SK-N-SH (cell line): ENCODE results near the gene TLE5. TPM values are rescaled to one million over a fixed set of nuclear protein-coding genes. Genes with fewer than 3 reads are reported as not detected.

Experiments used
- CTCF ChIA-PET: fragments of 300-600, 350-600 bp; formaldehyde crosslinking; extraction: SDS; loops from one replicate; lab custom pipeline; 2021; lab: Yijun Ruan, JAX
- POLR2A ChIA-PET: fragments of 350-600 bp; sonication (Branson Sonifier 250); formaldehyde crosslinking; extraction: SDS; loops from one replicate; lab custom pipeline; 2020; ENCODE audit warnings: antibody characterized with exemption, inconsistent platforms; lab: Yijun Ruan, JAX
- DNase-seq: peaks from one replicate; pipeline ENCODE4 v3.0.0; 2012
- H2AFZ ChIP-seq: fragments of 200-600 bp; sonication (generic); 2 replicates; pipeline ENCODE4 v1.8.1; 2016; ENCODE audit warnings: antibody characterized with exemption, mild to moderate bottlenecking, low read depth
- H3F3A ChIP-seq: fragments of 200-600 bp; sonication (generic); replicated peaks from 2 replicates; pipeline ENCODE3; 2016; ENCODE audit warnings: antibody characterized with exemption, mild to moderate bottlenecking; ENCODE audit not compliant: insufficient read depth
- H3K27ac ChIP-seq, 2 experiments: fragments of 200-500 bp in 1 of 2; fragments of 200-600 bp in 1 of 2; sonication (Bioruptor generic) in 1 of 2; sonication (generic), shearing (Covaris generic) in 1 of 2; 2 replicates each; pipeline versions ENCODE4 v1.5.1 to v1.6.1; 2014 to 2016; ENCODE audit warnings: low read depth in 2 of 2, inconsistent platforms in 1 of 2, low read length in 1 of 2, mild to moderate bottlenecking in 1 of 2, mixed read lengths in 1 of 2
- H3K27me3 ChIP-seq: fragments of 200-600 bp; sonication (generic), shearing (Covaris generic); 2 replicates; pipeline ENCODE4 v1.6.1; 2016; ENCODE audit warnings: mixed run types; ENCODE audit not compliant: insufficient read depth
- H3K36me3 ChIP-seq, 2 experiments: fragments of 200-500 bp in 1 of 2; fragments of 200-600 bp in 1 of 2; sonication (Bioruptor generic) in 1 of 2; sonication (generic) in 1 of 2; replicated peaks in 1 of 2; 2 replicates each; pipeline versions ENCODE3 to v1.5.1; 2014 to 2016; ENCODE audit warnings: low read length in 1 of 2, mild to moderate bottlenecking in 1 of 2; ENCODE audit not compliant: insufficient read depth in 2 of 2, control insufficient read depth in 1 of 2
- H3K4me1 ChIP-seq, 2 experiments: fragments of 200-500 bp in 1 of 2; fragments of 200-600 bp in 1 of 2; sonication (Bioruptor generic) in 1 of 2; sonication (generic), shearing (Covaris generic) in 1 of 2; 2 replicates each; pipeline versions ENCODE4 v1.5.1 to v1.6.1; 2014 to 2016; ENCODE audit warnings: low read depth in 1 of 2, low read length in 1 of 2, mixed run types in 1 of 2; ENCODE audit not compliant: insufficient read depth in 2 of 2, control insufficient read depth in 1 of 2
- H3K4me2 ChIP-seq: fragments of 200-600 bp; sonication (generic), shearing (Covaris generic); 2 replicates; pipeline ENCODE4 v1.6.1; 2017; ENCODE audit warnings: mixed run types
- H3K4me3 ChIP-seq, 2 experiments: fragments of 200-500 bp in 1 of 2; fragments of 200-600 bp in 1 of 2; sonication (Bioruptor generic) in 1 of 2; sonication (generic), shearing (Covaris generic) in 1 of 2; 2 replicates each; pipeline versions ENCODE4 v1.5.1 to v1.8.1; 2014 to 2016; ENCODE audit warnings: low read depth in 2 of 2, inconsistent platforms in 1 of 2, low read length in 1 of 2, mild to moderate bottlenecking in 1 of 2, mixed read lengths in 1 of 2, moderate library complexity in 1 of 2
- H3K79me2 ChIP-seq: fragments of 200-600 bp; sonication (generic); 2 replicates; pipeline ENCODE4 v1.8.1; 2017; ENCODE audit warnings: mild to moderate bottlenecking; ENCODE audit not compliant: insufficient read depth
- H3K9ac ChIP-seq: fragments of 200-600 bp; sonication (generic); 2 replicates; pipeline ENCODE4 v1.6.1; 2017; ENCODE audit warnings: mixed run types
- H3K9me2 ChIP-seq: fragments of 200-600 bp; sonication (generic); 2 replicates; pipeline ENCODE4 v1.6.1; 2017; ENCODE audit warnings: mixed run types
- H3K9me3 ChIP-seq: fragments of 200-600 bp; sonication (generic); 2 replicates; pipeline ENCODE4 v1.6.1; 2017; ENCODE audit warnings: mixed run types, mild to moderate bottlenecking, moderate library complexity
- H4K20me1 ChIP-seq: fragments of 200-600 bp; sonication (generic); 2 replicates; pipeline ENCODE4 v1.6.1; 2017; ENCODE audit warnings: mild to moderate bottlenecking, mixed run types; ENCODE audit not compliant: insufficient read depth
- ELF1 ChIP-seq: IDR thresholded peaks from 2 replicates; pipeline ENCODE4 v1.4.0; 2012
- EP300 ChIP-seq, 2 experiments: IDR thresholded peaks; 2 replicates each; pipeline versions ENCODE4 v1.4.0 to v1.6.1; 2012; ENCODE audit warnings: borderline replicate concordance in 1 of 2, low read depth in 1 of 2, low read length in 1 of 2
- EZH2phosphoT487 ChIP-seq: fragments of 200-600 bp; sonication (generic); IDR thresholded peaks from 2 replicates; pipeline ENCODE4 v1.6.1; 2017; ENCODE audit warnings: low read depth, mixed run types, mild to moderate bottlenecking, antibody characterized with exemption, moderate library complexity, borderline replicate concordance
- FOSL2 ChIP-seq: IDR thresholded peaks from 2 replicates; pipeline ENCODE4 v1.4.0; 2012; ENCODE audit warnings: low read depth, mild to moderate bottlenecking, moderate library complexity, borderline replicate concordance
- FOXM1 ChIP-seq: IDR thresholded peaks from 2 replicates; pipeline ENCODE4 v1.4.0; 2012; ENCODE audit warnings: low read depth, mild to moderate bottlenecking
- GABPA ChIP-seq: IDR thresholded peaks from 2 replicates; pipeline ENCODE4 v1.4.0; 2012; ENCODE audit warnings: low read depth, mild to moderate bottlenecking
- MXI1 ChIP-seq: IDR thresholded peaks from 2 replicates; pipeline ENCODE4 v1.6.1; 2012; ENCODE audit warnings: mild to moderate bottlenecking, low read depth, low read length, improper control_type of control experiment
- NRF1 ChIP-seq: IDR thresholded peaks from 2 replicates; pipeline ENCODE4 v1.6.1; 2012; ENCODE audit warnings: low read depth, mild to moderate bottlenecking, low read length
- POLR2AphosphoS5 ChIP-seq: IDR thresholded peaks from 2 replicates; pipeline ENCODE4 v1.6.1; 2012; ENCODE audit warnings: low read depth, low read length
- RFX5 ChIP-seq: IDR thresholded peaks from 2 replicates; pipeline ENCODE4 v1.6.1; 2012; ENCODE audit warnings: mild to moderate bottlenecking, improper control_type of control experiment, low read length
- RXRA ChIP-seq: IDR thresholded peaks from 2 replicates; pipeline ENCODE4 v1.4.0; 2012; ENCODE audit warnings: low read depth, mild to moderate bottlenecking, borderline replicate concordance
- SIN3A ChIP-seq: IDR thresholded peaks from 2 replicates; pipeline ENCODE4 v1.6.1; 2012; ENCODE audit warnings: low read depth, mild to moderate bottlenecking, low read length, moderate library complexity, borderline replicate concordance
- SMC3 ChIP-seq: IDR thresholded peaks from 2 replicates; pipeline ENCODE4 v1.6.1; 2012; ENCODE audit warnings: low read depth, low read length, improper control_type of control experiment
- TAF1 ChIP-seq: IDR thresholded peaks from 2 replicates; pipeline ENCODE4 v1.6.1; 2012; ENCODE audit warnings: low read depth, mild to moderate bottlenecking, low read length, moderate library complexity, borderline replicate concordance
- TCF12 ChIP-seq: IDR thresholded peaks from 2 replicates; pipeline ENCODE4 v1.4.0; 2012
- USF1 ChIP-seq: IDR thresholded peaks from 2 replicates; pipeline ENCODE4 v1.4.0; 2012; ENCODE audit warnings: low read depth, borderline replicate concordance
- ZBTB33 ChIP-seq: IDR thresholded peaks from 2 replicates; pipeline ENCODE4 v1.4.0; 2012; ENCODE audit warnings: low read depth, borderline replicate concordance
- WGBS: methylation state at CpG from one replicate; pipeline ENCODE4 v1.1.6; 2017; ENCODE audit warnings: low lambda C conversion rate; 5-methylcytosine and 5-hydroxymethylcytosine counted together
- polyA plus RNA-seq, 3 experiments: library from polyadenylated mRNA; depleted of rRNA; stranded (reverse); fragments of >200 nt; gene quantifications; 2 replicates each; pipeline ENCODE4 v1.2.3, GENCODE V29; 2012
- TF ChIP-seq, protein P1 (sequence below): fragments of 150-350 bp; IDR thresholded peaks from 2 replicates; pipeline ENCODE4 v1.6.1; 2016; ENCODE audit warnings: mild to moderate bottlenecking, low read depth, low read length
- TF ChIP-seq, protein P2 (sequence below): IDR thresholded peaks from 2 replicates; pipeline ENCODE4 v1.4.0; 2012; ENCODE audit warnings: low read depth

Gene TLE5
- polyA plus RNA-seq, 1 of the 3 experiments (the other 2 are of a cell fraction) = 519 TPM

DNA sequence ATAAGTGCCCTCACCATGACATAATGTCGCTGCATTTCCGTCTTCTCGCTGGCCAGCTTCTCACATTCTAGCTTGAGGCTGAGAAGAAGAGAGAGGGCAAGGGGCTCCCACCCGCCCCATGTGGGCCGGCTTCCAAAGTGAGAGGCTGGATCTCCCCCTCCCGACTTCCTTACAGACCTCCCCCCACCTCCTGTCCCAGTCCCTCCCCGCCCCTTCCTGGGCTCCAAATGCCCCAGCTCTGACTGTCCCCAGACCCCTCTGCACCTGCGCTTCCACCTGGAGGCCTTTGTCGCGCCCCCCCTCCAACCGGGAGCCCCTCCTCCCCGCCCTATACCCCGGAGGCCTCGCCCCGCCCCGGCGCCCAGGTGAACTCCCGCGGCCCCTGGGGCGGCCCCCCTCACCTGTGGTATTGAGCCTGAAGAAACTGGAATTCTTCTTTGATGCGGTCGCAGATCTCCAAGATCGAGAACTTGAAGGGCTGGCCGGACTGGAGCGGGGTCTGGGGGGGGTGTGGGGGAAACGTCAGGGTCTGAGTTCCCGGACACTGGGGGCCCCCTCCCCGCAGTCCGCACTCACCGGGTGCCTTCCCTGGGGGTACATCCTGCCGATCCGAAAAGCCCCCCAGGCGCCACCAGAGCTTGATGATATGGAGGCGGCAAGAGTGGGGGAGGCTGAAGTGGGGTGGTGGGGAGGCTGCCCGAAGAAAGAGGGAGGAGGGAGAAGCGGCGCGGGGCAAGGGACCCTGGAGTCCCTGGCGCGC lies 33.8 kb downstream of the TLE5 start:
- POLR2A ChIA-PET = no interaction called here
- H2AFZ ChIP-seq = no peak overlapping the region
- H3K4me1 ChIP-seq = peaks cover 0 to 5% of the 10 kb centered on the region in 2 experiments; a peak in 1 of 4 replicates

More for the DNA sequence above, 33.8 kb downstream of the TLE5 start:
- H3K9me2 ChIP-seq = no peaks in the 10 kb centered on the region
- no peaks in the 10 kb centered on the region for H3K36me3 ChIP-seq
- H3K4me2 ChIP-seq = peak overlapping the region; percentile 78
- H3K27me3 ChIP-seq = peaks cover 94% of the 10 kb centered on the region
- peak overlapping the region in 1 of 2 experiments; percentile 40; a peak in 1 of 4 replicates for H3K4me3 ChIP-seq
- H3K9me3 ChIP-seq = no peaks in the 10 kb centered on the region
- H3F3A ChIP-seq = peaks cover 4% of the 10 kb centered on the region
- DNase-seq = no peak
- CTCF ChIA-PET = interaction anchor here (1.4 to 2.1 kb wide), 3 partner anchors 8 to 80 kb away, joined by 4 to 6 read pairs (median 5); no protein-coding TSS in a partner anchor
- no peak overlapping the region for H3K9ac ChIP-seq
- WGBS = 2% methylated on average over 34 of the region's 40 CpGs
- no peaks in the 10 kb centered on the region for H3K79me2 ChIP-seq
- TF ChIP-seq EP300 (IDR thresholded peaks at IDR 0.05; ENCODE audit: borderline replicate concordance in 1 of 2, low read depth in 1 of 2, low read length in 1 of 2) (no peak), RFX5 (no peak), TCF12 (no peak), FOSL2 (no peak), POLR2AphosphoS5 (no peak), TAF1 (no peak), USF1 (no peak), NRF1 (no peak), SIN3A (no peak), FOXM1 (no peak), SMC3 (no peak), EZH2phosphoT487 (no peak), ZBTB33 (no peak), GABPA (no peak), MXI1 (no peak), ELF1 (no peak), RXRA (no peak)
- TF ChIP-seq, protein P1, sequence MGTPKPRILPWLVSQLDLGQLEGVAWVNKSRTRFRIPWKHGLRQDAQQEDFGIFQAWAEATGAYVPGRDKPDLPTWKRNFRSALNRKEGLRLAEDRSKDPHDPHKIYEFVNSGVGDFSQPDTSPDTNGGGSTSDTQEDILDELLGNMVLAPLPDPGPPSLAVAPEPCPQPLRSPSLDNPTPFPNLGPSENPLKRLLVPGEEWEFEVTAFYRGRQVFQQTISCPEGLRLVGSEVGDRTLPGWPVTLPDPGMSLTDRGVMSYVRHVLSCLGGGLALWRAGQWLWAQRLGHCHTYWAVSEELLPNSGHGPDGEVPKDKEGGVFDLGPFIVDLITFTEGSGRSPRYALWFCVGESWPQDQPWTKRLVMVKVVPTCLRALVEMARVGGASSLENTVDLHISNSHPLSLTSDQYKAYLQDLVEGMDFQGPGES = no peak
- TF ChIP-seq, protein P2, sequence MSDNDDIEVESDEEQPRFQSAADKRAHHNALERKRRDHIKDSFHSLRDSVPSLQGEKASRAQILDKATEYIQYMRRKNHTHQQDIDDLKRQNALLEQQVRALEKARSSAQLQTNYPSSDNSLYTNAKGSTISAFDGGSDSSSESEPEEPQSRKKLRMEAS = no peak
- H4K20me1 ChIP-seq = no peaks in the 10 kb centered on the region
- H3K27ac ChIP-seq = no peak overlapping the region
